KG1 (cell line): Measurements from ENCODE around the gene MLN.

Source experiments
- DNase-seq: peaks from one replicate; lab custom pipeline; 2025; lab: John Stamatoyannopoulos, UW

MLN gene

GRCh38 chr6:33803571-33804053 lies at the start of gene MLN:
TSS of gene MLN (minus strand) at chr6:33804003. CDS start at chr6:33801163, 2,840 bp downstream.
- DNase-seq = no peak

- no peak for DNase-seq
These were observed 49.2 kb upstream of the MLN start for GRCh38 chr6:33853026-33853425.

GRCh38 chr6:33851959-33852358 lies 48.2 kb upstream of the MLN start:
- DNase-seq = no peak

- no peak for DNase-seq
These were observed 47.2 kb upstream of the MLN start for GRCh38 chr6:33850869-33851541.

GRCh38 chr6:33850296-33850695 lies 46.5 kb upstream of the MLN start:
- DNase-seq = no peak

GRCh38 chr6:33849500-33850075 lies 45.8 kb upstream of the MLN start:
- DNase-seq = no peak

- no peak for DNase-seq
These were observed 44.7 kb upstream of the MLN start for GRCh38 chr6:33848484-33848883.

GRCh38 chr6:33847867-33848266 lies 44.1 kb upstream of the MLN start:
- no peak for DNase-seq

GRCh38 chr6:33847078-33847477 lies 43.3 kb upstream of the MLN start:
- no peak for DNase-seq

GRCh38 chr6:33846226-33846625 lies 42.4 kb upstream of the MLN start:
- DNase-seq = no peak

- no peak for DNase-seq
These were observed 41.4 kb upstream of the MLN start for GRCh38 chr6:33845031-33845745.

GRCh38 chr6:33843131-33844121 lies 39.6 kb upstream of the MLN start:
- no peak for DNase-seq

- DNase-seq = no peak
These were observed 38.1 kb upstream of the MLN start for GRCh38 chr6:33841868-33842267.

- no peak for DNase-seq
These were observed 37.3 kb upstream of the MLN start for GRCh38 chr6:33841070-33841469.

GRCh38 chr6:33840048-33840926 lies 36.5 kb upstream of the MLN start:
- DNase-seq = peak; percentile 44

- no peak for DNase-seq
These were observed 35.7 kb upstream of the MLN start for GRCh38 chr6:33839399-33840047.

GRCh38 chr6:33838983-33839382 lies 35.2 kb upstream of the MLN start:
- no peak for DNase-seq

- no peak for DNase-seq
These were observed 34.3 kb upstream of the MLN start for GRCh38 chr6:33837971-33838665.

GRCh38 chr6:33836806-33837469 lies 33.1 kb upstream of the MLN start:
- DNase-seq = no peak
